ENCODE results near the gene LCN15.

- TF ChIP-seq CTCF (IDR thresholded peaks at IDR 0.05), result no peak
- TF ChIP-seq POLR2A (IDR thresholded peaks at IDR 0.05), result no peak
These were observed 10.2 kb upstream of the LCN15 start for GRCh38 chr9:136774416-136775045.
